ENCODE data around the gene STX7. TPM values are rescaled to one million over a fixed set of nuclear protein-coding genes. Genes with fewer than 3 reads are reported as not detected.

Gene STX7
- total RNA-seq, 1 experiment from 2014 or later = 27.8 TPM

GRCh38 chr6:132464538-132465256 is 48.2 kb downstream of the STX7 start:
- H3K9ac ChIP-seq (ENCODE audit: low read length) = no peak overlapping the region
- H3K36me3 ChIP-seq (ENCODE audit: control insufficient read depth in 1 of 2, insufficient read depth in 2 of 2, low read length in 2 of 2) = peaks cover 2 to 8% of the 10 kb centered on the region in 2 experiments; a peak in 3 of 4 replicates
- POLR2A ChIA-PET = no interaction called here
- no peak overlapping the region for H2AFZ ChIP-seq (ENCODE audit: low read depth, low read length, poor library complexity, severe bottlenecking)
- H3K27me3 ChIP-seq (ENCODE audit: insufficient read depth, low read length) = no peaks in the 10 kb centered on the region
- DNase-seq (ENCODE audit: low read depth, low spot score) (no peak), ATAC-seq (peak; percentile 80; the same call in 1 of the 2 replicates)
- peaks cover 0 to 18% of the 10 kb centered on the region in 2 experiments; a peak in 3 of 4 replicates for H3K4me1 ChIP-seq (ENCODE audit: control insufficient read depth in 1 of 2, insufficient read depth in 2 of 2, low read length in 2 of 2)
- no peaks in the 10 kb centered on the region for H3K9me3 ChIP-seq (ENCODE audit: control insufficient read depth in 1 of 2, insufficient read depth in 1 of 2, low read depth in 1 of 2, low read length in 2 of 2)
- H3K4me3 ChIP-seq (replicated peaks in 1 of 2; ENCODE audit: low read depth in 1 of 2, low read length in 2 of 2) = no peak overlapping the region
- peak overlapping the region; percentile 49 for H3K4me2 ChIP-seq (ENCODE audit: low read length)
- H4K20me1 ChIP-seq (ENCODE audit: insufficient read depth) = no peaks in the 10 kb centered on the region
- no TSS peak for BruUV-seq (replicated peaks)
- H3K27ac ChIP-seq (ENCODE audit: low read depth, low read length) = no peak overlapping the region
- no peaks in the 10 kb centered on the region for H3K9me2 ChIP-seq (ENCODE audit: insufficient read depth)
- TF ChIP-seq EZH2 (IDR thresholded peaks at IDR 0.05) (no peak), POLR2A (IDR thresholded peaks at IDR 0.05; ENCODE audit: borderline replicate concordance, extremely low read depth, insufficient read depth, insufficient read length) (no peak), EGR1 (IDR thresholded peaks at IDR 0.05; ENCODE audit: low read depth) (no peak), SRF (IDR thresholded peaks at IDR 0.05; ENCODE audit: low read depth) (no peak), RAD21 (IDR thresholded peaks at IDR 0.05; ENCODE audit: low read depth) (no peak), ATF3 (IDR thresholded peaks at IDR 0.05) (no peak), CTCF (IDR thresholded peaks at IDR 0.05 in 2 of 3, conservative IDR thresholded peaks at IDR 0.05 in 1 of 3; ENCODE audit: borderline replicate concordance in 1 of 3, insufficient read depth in 1 of 3, low read depth in 2 of 3, low read length in 2 of 3) (no peak), SIN3A (IDR thresholded peaks at IDR 0.05; ENCODE audit: low read depth) (no peak), MAX (IDR thresholded peaks at IDR 0.05) (no peak), YY1 (IDR thresholded peaks at IDR 0.05; ENCODE audit: extremely low read depth, insufficient replicate concordance, low read depth, low read length) (no peak), JUND (IDR thresholded peaks at IDR 0.05) (no peak), ZNF274 (IDR thresholded peaks at IDR 0.05; ENCODE audit: low read depth, low read length) (no peak)
- H3K79me2 ChIP-seq (ENCODE audit: insufficient read depth, low read length) = no peaks in the 10 kb centered on the region
- RAD21 ChIA-PET (ENCODE audit: low non-redundant PET in 1 of 2, low total read pairs in 2 of 2, uncharacterized antibody in 2 of 2, unreplicated experiment in 2 of 2) = no interaction called here
- intact Hi-C loops (cut with micrococcal nuclease) = no loop called here
- CTCF ChIA-PET = interaction anchor here (1.3 kb wide), 1 partner anchor 184 kb away, joined by 4 read pairs; no protein-coding TSS in a partner anchor
